Ishikawa (cell line): Measurements from ENCODE around the gene TMEFF2.

Experiments
- CEBPB ChIP-seq: IDR thresholded peaks from 2 replicates; pipeline ENCODE4 v1.6.1; 2012
- CREB1 ChIP-seq: IDR thresholded peaks from 2 replicates; pipeline ENCODE4 v1.6.1; 2012; ENCODE audit warnings: low read depth
- EGR1 ChIP-seq: IDR thresholded peaks from 2 replicates; pipeline ENCODE4 v1.6.1; 2012
- EP300 ChIP-seq: IDR thresholded peaks from 2 replicates; pipeline ENCODE4 v1.6.1; 2012; ENCODE audit warnings: borderline replicate concordance
- FOXM1 ChIP-seq: IDR thresholded peaks from 2 replicates; pipeline ENCODE4 v1.6.1; 2012; ENCODE audit warnings: low read depth, borderline replicate concordance
- NFIC ChIP-seq: IDR thresholded peaks from 2 replicates; pipeline ENCODE4 v1.6.1; 2012
- RAD21 ChIP-seq: IDR thresholded peaks from 2 replicates; pipeline ENCODE4 v1.6.1; 2012; ENCODE audit warnings: low read depth
- TAF1 ChIP-seq: IDR thresholded peaks from 2 replicates; pipeline ENCODE4 v1.6.1; 2012; ENCODE audit warnings: low read depth, mild to moderate bottlenecking
- TCF12 ChIP-seq: IDR thresholded peaks from 2 replicates; pipeline ENCODE4 v1.6.1; 2012; ENCODE audit warnings: low read depth
- TEAD4 ChIP-seq: IDR thresholded peaks from 2 replicates; pipeline ENCODE4 v1.6.1; 2012
- YY1 ChIP-seq: IDR thresholded peaks from 2 replicates; pipeline ENCODE4 v1.6.1; 2012; ENCODE audit warnings: low read depth
- ZBTB7A ChIP-seq: IDR thresholded peaks from 2 replicates; pipeline ENCODE4 v1.6.1; 2012; ENCODE audit warnings: low read depth
- TF ChIP-seq, protein P1 (sequence below): IDR thresholded peaks from 2 replicates; pipeline ENCODE4 v1.6.1; 2012; ENCODE audit warnings: low read depth, mild to moderate bottlenecking
- TF ChIP-seq, protein P2 (sequence below): IDR thresholded peaks from 2 replicates; pipeline ENCODE4 v1.6.1; 2012
- TF ChIP-seq, protein P3 (sequence below): IDR thresholded peaks from 2 replicates; pipeline ENCODE4 v1.6.1; 2012

The TMEFF2 gene

DNA sequence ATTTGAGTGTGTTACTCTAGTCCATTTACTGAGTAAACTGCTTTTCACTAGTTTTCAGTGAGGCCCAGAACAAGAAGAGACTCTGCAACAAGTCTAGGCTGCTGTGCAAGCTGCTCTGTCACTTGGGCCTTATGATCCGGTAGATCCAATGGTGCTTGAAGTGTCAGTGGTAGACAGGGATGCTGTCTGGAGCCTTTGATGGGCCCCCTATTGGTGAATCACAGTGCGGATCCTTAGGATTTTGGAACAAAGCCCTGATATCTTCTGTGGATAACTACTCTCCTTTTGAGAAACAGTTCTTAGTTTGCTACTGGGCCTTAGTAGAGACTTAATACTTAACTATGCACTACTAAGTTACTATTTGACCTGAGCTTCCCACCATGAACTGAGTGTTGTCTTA, 150.2 kb downstream of the TMEFF2 start:
- TF ChIP-seq TAF1 (no peak), FOXM1 (no peak), RAD21 (no peak), NFIC (no peak), CREB1 (no peak), EGR1 (no peak), TEAD4 (no peak), TCF12 (no peak), ZBTB7A (no peak), EP300 (no peak), CEBPB (no peak), YY1 (no peak)
- TF ChIP-seq, protein P1, sequence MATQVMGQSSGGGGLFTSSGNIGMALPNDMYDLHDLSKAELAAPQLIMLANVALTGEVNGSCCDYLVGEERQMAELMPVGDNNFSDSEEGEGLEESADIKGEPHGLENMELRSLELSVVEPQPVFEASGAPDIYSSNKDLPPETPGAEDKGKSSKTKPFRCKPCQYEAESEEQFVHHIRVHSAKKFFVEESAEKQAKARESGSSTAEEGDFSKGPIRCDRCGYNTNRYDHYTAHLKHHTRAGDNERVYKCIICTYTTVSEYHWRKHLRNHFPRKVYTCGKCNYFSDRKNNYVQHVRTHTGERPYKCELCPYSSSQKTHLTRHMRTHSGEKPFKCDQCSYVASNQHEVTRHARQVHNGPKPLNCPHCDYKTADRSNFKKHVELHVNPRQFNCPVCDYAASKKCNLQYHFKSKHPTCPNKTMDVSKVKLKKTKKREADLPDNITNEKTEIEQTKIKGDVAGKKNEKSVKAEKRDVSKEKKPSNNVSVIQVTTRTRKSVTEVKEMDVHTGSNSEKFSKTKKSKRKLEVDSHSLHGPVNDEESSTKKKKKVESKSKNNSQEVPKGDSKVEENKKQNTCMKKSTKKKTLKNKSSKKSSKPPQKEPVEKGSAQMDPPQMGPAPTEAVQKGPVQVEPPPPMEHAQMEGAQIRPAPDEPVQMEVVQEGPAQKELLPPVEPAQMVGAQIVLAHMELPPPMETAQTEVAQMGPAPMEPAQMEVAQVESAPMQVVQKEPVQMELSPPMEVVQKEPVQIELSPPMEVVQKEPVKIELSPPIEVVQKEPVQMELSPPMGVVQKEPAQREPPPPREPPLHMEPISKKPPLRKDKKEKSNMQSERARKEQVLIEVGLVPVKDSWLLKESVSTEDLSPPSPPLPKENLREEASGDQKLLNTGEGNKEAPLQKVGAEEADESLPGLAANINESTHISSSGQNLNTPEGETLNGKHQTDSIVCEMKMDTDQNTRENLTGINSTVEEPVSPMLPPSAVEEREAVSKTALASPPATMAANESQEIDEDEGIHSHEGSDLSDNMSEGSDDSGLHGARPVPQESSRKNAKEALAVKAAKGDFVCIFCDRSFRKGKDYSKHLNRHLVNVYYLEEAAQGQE: no peak
- TF ChIP-seq, protein P2, sequence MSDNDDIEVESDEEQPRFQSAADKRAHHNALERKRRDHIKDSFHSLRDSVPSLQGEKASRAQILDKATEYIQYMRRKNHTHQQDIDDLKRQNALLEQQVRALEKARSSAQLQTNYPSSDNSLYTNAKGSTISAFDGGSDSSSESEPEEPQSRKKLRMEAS: no peak
- TF ChIP-seq, protein P3, sequence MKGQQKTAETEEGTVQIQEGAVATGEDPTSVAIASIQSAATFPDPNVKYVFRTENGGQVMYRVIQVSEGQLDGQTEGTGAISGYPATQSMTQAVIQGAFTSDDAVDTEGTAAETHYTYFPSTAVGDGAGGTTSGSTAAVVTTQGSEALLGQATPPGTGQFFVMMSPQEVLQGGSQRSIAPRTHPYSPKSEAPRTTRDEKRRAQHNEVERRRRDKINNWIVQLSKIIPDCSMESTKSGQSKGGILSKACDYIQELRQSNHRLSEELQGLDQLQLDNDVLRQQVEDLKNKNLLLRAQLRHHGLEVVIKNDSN: no peak

DNA sequence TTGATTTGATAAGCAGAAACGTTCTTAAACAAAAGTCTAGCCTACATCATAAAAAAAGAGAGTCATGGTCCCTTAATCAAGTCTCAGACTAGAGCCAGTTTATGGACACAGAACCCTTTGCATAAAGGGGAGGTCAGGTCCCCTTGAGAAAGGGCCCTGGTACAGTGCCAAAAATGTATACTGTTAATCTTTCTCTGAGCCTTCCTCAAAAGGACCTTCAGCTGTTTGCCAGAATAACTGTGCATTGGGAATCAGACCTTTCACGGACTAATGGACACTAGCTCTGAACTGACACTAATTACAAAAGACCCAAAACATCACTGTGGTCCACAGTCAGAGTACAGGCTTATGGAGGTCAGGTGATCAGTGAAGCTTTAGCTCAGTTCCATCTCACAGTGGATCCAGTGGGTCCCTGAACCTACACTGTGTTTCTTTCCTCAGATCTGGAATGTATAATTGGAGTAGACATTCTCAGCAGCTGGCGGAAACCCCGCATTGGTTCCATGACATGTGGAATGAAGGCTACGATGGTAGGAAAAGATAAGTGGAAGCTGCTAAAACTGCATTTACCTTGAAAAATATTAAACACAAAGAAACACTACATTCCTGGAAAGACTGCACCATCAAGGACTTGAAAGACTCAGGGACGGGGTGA, 151.4 kb downstream of the TMEFF2 start:
- TF ChIP-seq TAF1 (no peak), ZBTB7A (no peak)
- TF ChIP-seq, protein P1: no peak

DNA sequence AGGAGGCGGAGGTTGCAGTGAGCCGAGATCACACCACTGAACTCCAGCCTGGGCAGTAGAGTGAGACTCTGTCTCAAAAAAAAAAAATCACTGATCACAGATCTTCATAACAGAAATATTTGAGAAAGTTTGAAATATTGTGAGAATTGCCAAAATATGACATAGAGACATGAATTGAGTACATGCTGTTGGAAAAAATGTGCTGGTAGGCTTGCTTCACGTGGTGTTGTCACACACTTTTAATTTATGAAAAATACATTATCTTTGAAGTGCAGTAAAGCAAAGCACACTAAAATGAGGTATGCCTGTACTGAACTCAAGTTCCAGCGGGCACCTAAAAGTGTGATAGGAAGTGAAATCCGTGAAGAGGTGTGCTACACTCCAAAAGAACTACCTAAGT, 152.6 kb downstream of the TMEFF2 start:
- no peak for TF ChIP-seq FOXM1
- TF ChIP-seq EGR1: no peak
- no peak for TF ChIP-seq ZBTB7A
- TF ChIP-seq, protein P1: no peak
- TF ChIP-seq TAF1: no peak
- TF ChIP-seq CEBPB: no peak
- no peak for TF ChIP-seq RAD21
- TF ChIP-seq TCF12: no peak
- TF ChIP-seq, protein P3: no peak
- TF ChIP-seq CREB1: no peak
- TF ChIP-seq NFIC: no peak
- no peak for TF ChIP-seq YY1
- TF ChIP-seq, protein P2: no peak
- no peak for TF ChIP-seq EP300
- no peak for TF ChIP-seq TEAD4

DNA sequence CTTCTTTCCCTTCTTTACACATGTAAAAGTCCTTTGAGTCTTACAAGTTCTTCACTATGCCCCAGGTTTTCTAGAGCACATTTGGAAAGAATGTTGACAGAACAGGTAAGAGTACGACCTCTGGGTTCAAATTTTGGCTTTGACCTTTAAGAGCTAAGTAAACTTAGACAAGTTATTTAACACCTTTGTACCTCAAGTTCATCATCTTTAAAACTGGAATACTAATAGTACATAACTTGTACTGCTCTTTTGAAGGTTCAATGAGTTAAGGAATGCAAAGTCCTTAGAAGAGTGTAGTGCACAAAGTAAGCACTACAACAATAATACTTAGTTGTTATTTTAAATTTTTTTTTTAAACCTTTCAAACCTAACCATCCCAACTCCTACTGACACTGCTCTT, 156.6 kb downstream of the TMEFF2 start:
- TF ChIP-seq CEBPB (no peak), TEAD4 (no peak)

DNA sequence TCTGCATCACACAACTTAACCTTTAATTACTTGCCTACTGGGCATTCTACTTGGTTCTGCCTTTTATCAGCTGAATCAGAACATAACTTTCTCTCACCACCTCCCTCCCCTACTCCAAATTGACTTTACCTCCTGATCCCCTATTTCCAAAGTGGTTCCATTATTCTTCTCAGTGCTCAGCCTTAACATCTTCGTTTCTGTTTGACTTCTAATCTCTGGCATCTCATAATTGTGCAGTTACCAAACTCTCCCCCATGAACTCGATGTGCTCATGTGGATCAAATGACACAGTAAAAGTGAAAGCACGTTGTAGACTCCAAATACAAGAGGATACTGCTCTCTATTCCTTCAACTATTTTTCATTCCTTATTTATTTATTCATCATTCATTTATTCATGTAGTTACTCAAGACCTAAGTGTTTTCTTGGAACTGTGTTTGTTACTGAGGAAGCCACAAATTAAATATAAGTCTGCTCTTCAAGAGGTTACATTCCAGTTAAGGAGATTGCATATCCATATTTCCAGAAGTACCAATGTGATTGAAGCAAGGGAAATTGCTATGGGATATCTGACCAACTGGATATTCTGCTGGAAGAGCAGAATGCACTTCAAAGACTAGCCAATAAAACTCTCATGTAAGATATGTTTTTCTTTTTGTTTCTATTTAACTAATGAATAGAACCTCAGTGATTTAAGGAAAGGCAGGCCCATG, 158.8 kb downstream of the TMEFF2 start:
- no peak for TF ChIP-seq CREB1
- no peak for TF ChIP-seq EGR1
- TF ChIP-seq, protein P1: no peak
- TF ChIP-seq TCF12: no peak
- TF ChIP-seq, protein P2: no peak
- no peak for TF ChIP-seq NFIC
- TF ChIP-seq CEBPB: no peak
- TF ChIP-seq EP300: no peak
- TF ChIP-seq, protein P3: no peak
- no peak for TF ChIP-seq YY1
- TF ChIP-seq FOXM1: no peak
- no peak for TF ChIP-seq TAF1
- TF ChIP-seq ZBTB7A: no peak
- no peak for TF ChIP-seq RAD21
- TF ChIP-seq TEAD4: no peak
